Thoracic aorta (tissue), 2 donors: ENCODE data around the gene GGN. TPM values are rescaled to one million over a fixed set of nuclear protein-coding genes. Genes with fewer than 3 reads are reported as not detected.

Source experiments
- ATAC-seq: fragments of 150-250 bp; one replicate; pipeline ENCODE4 v1.8.0; 2017; ENCODE audit warnings: low read depth; ENCODE audit not compliant: insufficient number of reproducible peaks, low FRiP score
- DNase-seq: peaks from one replicate; pipeline ENCODE4 v3.0.0-alpha.2; 2020; ENCODE audit warnings: low spot score
- H3K27ac ChIP-seq, 2 donors: fragments of 200-600 bp; sonication (generic); 1 replicate in 1 of 2; 2 replicates in 1 of 2; pipeline ENCODE4 v1.5.1; 2016; ENCODE audit warnings: mild to moderate bottlenecking in 2 of 2, moderate library complexity in 2 of 2
- H3K27me3 ChIP-seq: fragments of 200-600 bp; sonication (generic); replicated peaks from 2 replicates; pipeline ENCODE4 v1.6.0; 2016; ENCODE audit warnings: mild to moderate bottlenecking; ENCODE audit not compliant: insufficient read depth
- H3K36me3 ChIP-seq: fragments of 200-600 bp; sonication (generic); one replicate; pipeline ENCODE4 v1.5.1; 2016
- H3K4me1 ChIP-seq, 2 donors: fragments of 200-600 bp; sonication (generic); 1 replicate in 1 of 2; 2 replicates in 1 of 2; pipeline versions ENCODE4 v1.5.1 to v1.6.0; 2016; ENCODE audit warnings: low read depth in 2 of 2, mild to moderate bottlenecking in 1 of 2; ENCODE audit not compliant: control insufficient read depth in 1 of 2
- H3K4me3 ChIP-seq: fragments of 200-600 bp; sonication (generic); 2 replicates; pipeline ENCODE4 v1.5.1; 2016; ENCODE audit warnings: mild to moderate bottlenecking
- H3K9me3 ChIP-seq: fragments of 200-600 bp; sonication (generic); 2 replicates; pipeline ENCODE4 v1.5.1; 2016
- total RNA-seq, 2 donors: library from RNA; depleted of rRNA; stranded (reverse); fragments of >200 nt; gene quantifications; one replicate each; pipeline versions ENCODE4 v1.1.0 to v1.2.3, GENCODE V29; 2016
- TF ChIP-seq, protein P1 (sequence below): fragments of 200-600 bp; sonication (generic); IDR thresholded peaks from one replicate; pipeline ENCODE4 v1.5.1; 2019; ENCODE audit warnings: antibody characterized with exemption

The GGN gene, protein sequence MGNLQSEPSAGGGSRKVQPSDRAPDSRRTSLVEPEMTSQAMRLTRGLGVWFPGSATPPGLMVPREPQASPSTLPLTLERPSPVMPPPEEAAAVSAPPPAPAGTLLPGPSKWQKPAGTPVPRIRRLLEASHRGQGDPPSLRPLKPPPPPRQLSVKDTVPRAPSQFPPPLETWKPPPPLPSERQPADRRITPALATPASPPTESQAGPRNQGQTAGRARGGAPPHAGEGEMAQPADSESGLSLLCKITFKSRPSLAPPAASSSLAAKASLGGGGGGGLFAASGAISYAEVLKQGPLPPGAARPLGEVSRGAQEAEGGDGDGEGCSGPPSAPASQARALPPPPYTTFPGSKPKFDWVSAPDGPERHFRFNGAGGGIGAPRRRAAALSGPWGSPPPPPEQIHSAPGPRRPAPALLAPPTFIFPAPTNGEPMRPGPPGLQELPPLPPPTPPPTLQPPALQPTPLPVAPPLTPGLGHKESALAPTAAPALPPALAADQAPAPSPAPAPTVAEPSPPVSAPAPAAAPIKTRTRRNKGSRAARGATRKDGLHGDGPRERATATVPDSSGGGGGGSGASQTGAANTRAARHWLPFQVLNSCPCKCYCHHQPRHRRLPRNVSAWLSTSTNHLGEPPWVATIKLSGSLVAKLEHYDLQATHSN
- total RNA-seq: 1 to 10 TPM; 1.5 to 6.0 TPM

DNA sequence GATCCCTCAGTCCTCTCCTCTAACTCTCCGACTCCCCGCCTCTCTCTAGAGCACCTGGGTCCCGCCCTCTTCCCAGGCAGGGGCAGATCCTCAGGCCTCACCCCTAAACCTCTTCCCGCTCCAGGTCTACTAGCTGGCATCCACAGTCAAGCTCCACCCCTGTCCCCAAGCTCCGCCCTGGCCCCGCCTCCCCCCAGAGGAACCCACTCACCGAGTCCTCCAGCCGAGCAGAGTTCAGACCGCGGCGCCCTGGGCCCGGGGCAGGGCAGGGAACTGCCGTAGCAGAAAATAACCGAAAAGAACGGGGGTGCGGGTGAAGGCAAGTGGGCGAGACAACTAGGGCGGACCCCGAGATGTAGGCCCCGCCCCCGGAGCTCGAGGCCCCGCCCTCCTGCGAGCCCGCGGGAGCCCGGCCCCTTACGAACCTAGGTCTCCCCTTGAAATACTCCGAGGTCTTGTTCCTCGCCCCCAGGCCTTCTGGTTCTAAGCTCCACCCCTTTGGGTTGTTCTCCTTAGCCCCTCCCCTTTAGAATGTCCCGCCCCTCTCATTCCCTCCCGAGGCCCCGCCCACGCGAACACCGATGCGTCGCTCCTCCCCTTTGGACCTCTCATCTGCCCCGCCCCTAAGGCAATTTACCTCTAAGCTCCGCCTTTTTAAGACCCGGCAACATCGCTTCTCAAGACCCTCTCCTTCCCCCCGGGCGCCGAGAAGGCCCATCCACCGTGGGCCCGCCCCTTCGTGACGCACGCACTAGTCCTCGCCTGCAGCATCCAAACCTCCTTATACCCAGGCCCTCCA lies at the start of gene GGN:
Gene GGN (minus strand): TSS at position 485 of the 799 bp plus-strand sequence. CDS start 773 bp downstream, outside the sequence.
- no peaks in the 10 kb centered on the region for H3K27me3 ChIP-seq
- TF ChIP-seq, protein P1, sequence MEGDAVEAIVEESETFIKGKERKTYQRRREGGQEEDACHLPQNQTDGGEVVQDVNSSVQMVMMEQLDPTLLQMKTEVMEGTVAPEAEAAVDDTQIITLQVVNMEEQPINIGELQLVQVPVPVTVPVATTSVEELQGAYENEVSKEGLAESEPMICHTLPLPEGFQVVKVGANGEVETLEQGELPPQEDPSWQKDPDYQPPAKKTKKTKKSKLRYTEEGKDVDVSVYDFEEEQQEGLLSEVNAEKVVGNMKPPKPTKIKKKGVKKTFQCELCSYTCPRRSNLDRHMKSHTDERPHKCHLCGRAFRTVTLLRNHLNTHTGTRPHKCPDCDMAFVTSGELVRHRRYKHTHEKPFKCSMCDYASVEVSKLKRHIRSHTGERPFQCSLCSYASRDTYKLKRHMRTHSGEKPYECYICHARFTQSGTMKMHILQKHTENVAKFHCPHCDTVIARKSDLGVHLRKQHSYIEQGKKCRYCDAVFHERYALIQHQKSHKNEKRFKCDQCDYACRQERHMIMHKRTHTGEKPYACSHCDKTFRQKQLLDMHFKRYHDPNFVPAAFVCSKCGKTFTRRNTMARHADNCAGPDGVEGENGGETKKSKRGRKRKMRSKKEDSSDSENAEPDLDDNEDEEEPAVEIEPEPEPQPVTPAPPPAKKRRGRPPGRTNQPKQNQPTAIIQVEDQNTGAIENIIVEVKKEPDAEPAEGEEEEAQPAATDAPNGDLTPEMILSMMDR: no peak
- peaks cover 12% of the 10 kb centered on the region for H3K36me3 ChIP-seq
- DNase-seq (peak; percentile 85), ATAC-seq (peak; percentile 84)
- peak within 1 kb of the TSS; percentile 84 to 89 for H3K27ac ChIP-seq
- peaks cover 3 to 30% of the 10 kb centered on the region in 2 donors for H3K4me1 ChIP-seq
- H3K4me3 ChIP-seq: peak within 1 kb of the TSS; percentile 85
- H3K9me3 ChIP-seq: no peaks in the 10 kb centered on the region

- Histone ChIP-seq H3K4me1 (no peaks in the 10 kb centered on the region), H3K4me3 (no peak overlapping the region), H3K36me3 (no peaks in the 10 kb centered on the region), H3K27me3 (no peaks in the 10 kb centered on the region), H3K27ac (no peak overlapping the region), H3K9me3 (no peaks in the 10 kb centered on the region)
- TF ChIP-seq, protein P1: no peak
- no peak for DNase-seq
- no peak for ATAC-seq
Measured at GRCh38 chr19:38437295-38437694, 49.5 kb upstream of the GGN start.

- no peaks in the 10 kb centered on the region for H3K9me3 ChIP-seq
- DNase-seq: no peak
- no peak for ATAC-seq
- TF ChIP-seq, protein P1: no peak
- peak overlapping the region; percentile 45 for H3K4me3 ChIP-seq
- no peaks in the 10 kb centered on the region for H3K27me3 ChIP-seq
- H3K27ac ChIP-seq: no peak overlapping the region
- H3K36me3 ChIP-seq: no peaks in the 10 kb centered on the region
- H3K4me1 ChIP-seq: no peaks in the 10 kb centered on the region
Measured at GRCh38 chr19:38434549-38435051, 46.8 kb upstream of the GGN start.

GRCh38 chr19:38433268-38433733 lies 45.5 kb upstream of the GGN start, which contains the start of gene RYR1:
RYR1 (plus strand) TSS chr19:38433691; CDS start chr19:38433830, 139 bp downstream.
- Histone ChIP-seq H3K9me3 (no peaks in the 10 kb centered on the region), H3K27ac (no peak within 1 kb of the TSS), H3K4me3 (peak within 1 kb of the TSS; percentile 45), H3K27me3 (no peaks in the 10 kb centered on the region), H3K4me1 (no peaks in the 10 kb centered on the region), H3K36me3 (no peaks in the 10 kb centered on the region)
- TF ChIP-seq, protein P1: no peak
- ATAC-seq (no peak), DNase-seq (no peak)
